ENCODE measurements around the gene RPS6KC1. TPM values are rescaled to one million over a fixed set of nuclear protein-coding genes. Genes with fewer than 3 reads are reported as not detected.
A peak's percentile ranks its signal among the peaks of the same experiment; 100 is the strongest.
"Not testable (repeated sequence)": the region's sequence is repeated elsewhere in the genome, so short reads cannot be mapped to it uniquely, and the experiment has no call there.

Gene RPS6KC1
- total RNA-seq, 2 donors from 2014 or later = 13.7 to 48.5 TPM

- H3K36me3 ChIP-seq (replicated peaks in 1 of 2; ENCODE audit: insufficient read depth in 1 of 2, low read depth in 2 of 2) = no peaks in the 10 kb centered on the region
- TF ChIP-seq POLR2A (IDR thresholded peaks at IDR 0.05) (peak in 2 of 3 donors; percentile 75), CTCF (IDR thresholded peaks at IDR 0.05) (no peak)
- H3K27ac ChIP-seq = peak within 1 kb of the TSS; percentile 77 to 90 (median 80)
- intact Hi-C loops (cut with DNase I) = no loop called here
- DNase-seq (peak; percentile 96 to 98 (median 97)), ATAC-seq (peak; percentile 98)
- WGBS, 2 donors = 0 to 1% methylated on average over 65 to 66 of the region's 66 CpGs
- peaks cover 11% of the 10 kb centered on the region for H3K4me1 ChIP-seq
- no peaks in the 10 kb centered on the region for H3K27me3 ChIP-seq
- no peaks in the 10 kb centered on the region for H3K9me3 ChIP-seq
- H3K4me3 ChIP-seq = peak within 1 kb of the TSS; percentile 88 to 91
These were observed 35.7 kb upstream of the RPS6KC1 start, which contains the start of gene ANGEL2 for GRCh38 chr1:213015099-213016050. ANGEL2 (minus strand) TSS chr1:213015867; CDS start chr1:213015671, 196 bp downstream.

GRCh38 chr1:213017447-213018273 is 33.4 kb upstream of the RPS6KC1 start:
- intact Hi-C loops (cut with DNase I) = no loop called here

GRCh38 chr1:213019450-213019849 is 31.6 kb upstream of the RPS6KC1 start:
- intact Hi-C loops (cut with DNase I) = no loop called here

More at GRCh38 chr1:213017447-213018273, 33.4 kb upstream of the RPS6KC1 start:
- Histone ChIP-seq H3K36me3 (replicated peaks in 1 of 2; ENCODE audit: insufficient read depth in 1 of 2, low read depth in 2 of 2) (no peaks in the 10 kb centered on the region), H3K27ac (no peak overlapping the region), H3K4me3 (no peak overlapping the region), H3K4me1 (peaks cover 11% of the 10 kb centered on the region), H3K27me3 (no peaks in the 10 kb centered on the region), H3K9me3 (no peaks in the 10 kb centered on the region)
- TF ChIP-seq POLR2A (IDR thresholded peaks at IDR 0.05) (no peak), CTCF (IDR thresholded peaks at IDR 0.05) (no peak)
- DNase-seq = no peak
- 94% methylated on average over 9 of the region's 9 CpGs for WGBS, 2 donors
- no peak for ATAC-seq

GRCh38 chr1:213020016-213020415 is 31.0 kb upstream of the RPS6KC1 start:
- H3K36me3 ChIP-seq (replicated peaks in 1 of 2; ENCODE audit: insufficient read depth in 1 of 2, low read depth in 2 of 2) = no peaks in the 10 kb centered on the region
- H3K4me3 ChIP-seq = no peak overlapping the region
- H3K9me3 ChIP-seq = no peaks in the 10 kb centered on the region
- DNase-seq (no peak), ATAC-seq (no peak)
- H3K27ac ChIP-seq = no peak overlapping the region
- no peaks in the 10 kb centered on the region for H3K27me3 ChIP-seq
- TF ChIP-seq CTCF (IDR thresholded peaks at IDR 0.05) = no peak
- no peak for TF ChIP-seq POLR2A (IDR thresholded peaks at IDR 0.05)
- WGBS, 2 donors = 88 to 90% methylated on average over 3 of the region's 3 CpGs
- peaks cover 4% of the 10 kb centered on the region for H3K4me1 ChIP-seq
- intact Hi-C loops (cut with DNase I) = no loop called here

More at GRCh38 chr1:213019450-213019849, 31.6 kb upstream of the RPS6KC1 start:
- H3K9me3 ChIP-seq = no peaks in the 10 kb centered on the region
- H3K27ac ChIP-seq = no peak overlapping the region
- H3K36me3 ChIP-seq (replicated peaks in 1 of 2; ENCODE audit: insufficient read depth in 1 of 2, low read depth in 2 of 2) = no peaks in the 10 kb centered on the region
- no peaks in the 10 kb centered on the region for H3K27me3 ChIP-seq
- DNase-seq (no peak), ATAC-seq (no peak)
- peaks cover 7% of the 10 kb centered on the region for H3K4me1 ChIP-seq
- TF ChIP-seq CTCF (IDR thresholded peaks at IDR 0.05) (no peak), POLR2A (IDR thresholded peaks at IDR 0.05) (no peak)
- H3K4me3 ChIP-seq = no peak overlapping the region
- WGBS, 2 donors = 74 to 85% methylated on average over 4 of the region's 4 CpGs

- intact Hi-C loops (cut with DNase I); ATAC-seq; H3K4me1 ChIP-seq; DNase-seq; H3K27me3 ChIP-seq; H3K4me3 ChIP-seq; H3K36me3 ChIP-seq (replicated peaks in 1 of 2; ENCODE audit: insufficient read depth in 1 of 2, low read depth in 2 of 2); H3K27ac ChIP-seq; H3K9me3 ChIP-seq: not testable (repeated sequence)
- WGBS, 2 donors = 67 to 78% methylated on average over 3 of the region's 3 CpGs
These were observed 24.0 kb upstream of the RPS6KC1 start for GRCh38 chr1:213027024-213027423.
